ENCODE results near the gene ZNF256. TPM values are rescaled to one million over a fixed set of nuclear protein-coding genes. Genes with fewer than 3 reads are reported as not detected.

The ZNF256 gene
- total RNA-seq, 1 experiment from 2014 or later: 12.3 TPM

DNA sequence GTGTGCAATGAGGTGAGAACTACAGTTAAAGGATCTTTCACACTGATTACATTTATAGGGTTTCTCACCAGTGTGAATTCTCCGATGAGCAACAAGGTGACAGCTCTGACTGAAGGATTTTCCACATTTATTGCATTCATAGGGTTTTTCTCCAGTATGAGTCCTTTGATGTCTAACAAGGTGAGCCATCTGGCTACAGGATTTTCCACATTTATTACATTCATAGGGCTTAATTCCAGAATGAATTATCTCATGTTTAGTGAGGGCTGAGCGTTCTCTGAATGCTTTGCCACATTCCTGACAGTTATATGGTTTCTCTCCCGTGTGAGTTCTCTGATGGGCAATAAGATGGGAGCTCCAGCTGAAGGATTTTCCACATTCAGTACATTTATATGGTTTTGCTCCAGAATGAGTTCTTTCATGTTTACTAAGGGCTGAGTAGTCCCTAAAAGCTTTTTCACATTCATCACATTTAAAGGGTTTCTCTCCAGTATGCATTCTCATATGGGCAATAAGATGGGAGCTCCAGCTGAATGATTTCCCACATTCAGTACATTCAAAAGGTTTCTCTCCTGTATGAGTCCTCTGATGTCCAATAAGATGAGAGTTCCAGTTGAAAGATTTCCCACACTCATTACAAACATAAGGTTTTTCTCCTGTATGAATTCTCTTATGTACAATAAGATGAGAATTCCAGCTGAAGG, 31.2 kb upstream of the ZNF256 start:
- Histone ChIP-seq H3K14ac (ENCODE audit: insufficient read depth, low read length) (no peak overlapping the region), H3K18ac (ENCODE audit: insufficient read length, low read depth, low read length) (no peak overlapping the region), H3K4me1 (ENCODE audit: insufficient read depth, low read length) (no peaks in the 10 kb centered on the region), H3K79me1 (ENCODE audit: insufficient read depth, low read depth, low read length, poor library complexity, severe bottlenecking) (no peaks in the 10 kb centered on the region), H4K8ac (replicated peaks; ENCODE audit: insufficient read length, low read depth, low read length) (no peak overlapping the region), H2AK5ac (ENCODE audit: insufficient read length, low read length) (no peak overlapping the region), H2BK12ac (ENCODE audit: insufficient read length, low read depth, low read length) (no peak overlapping the region), H3K9ac (ENCODE audit: extremely low read depth, insufficient read length, low read length) (no peak overlapping the region), H2BK120ac (ENCODE audit: low read depth, low read length, poor library complexity, severe bottlenecking) (no peak overlapping the region), H3K9me3 (ENCODE audit: control insufficient read depth, low read depth, low read length) (peaks cover 100% of the 10 kb centered on the region), H3K79me2 (ENCODE audit: insufficient read depth, low read length) (no peaks in the 10 kb centered on the region), H3K27ac (ENCODE audit: insufficient read length, low read depth, low read length) (no peak overlapping the region), H4K91ac (ENCODE audit: insufficient read length, low read depth, low read length) (no peak overlapping the region), H3K4me2 (ENCODE audit: insufficient read depth, insufficient read length, low read length) (no peak overlapping the region), H3K4ac (ENCODE audit: low read depth, low read length) (no peak overlapping the region), H4K20me1 (ENCODE audit: control insufficient read depth, insufficient read depth, insufficient read length) (no peaks in the 10 kb centered on the region), H4K5ac (ENCODE audit: insufficient read length, low read depth, low read length) (no peak overlapping the region), H3K23ac (ENCODE audit: insufficient read length, low read depth, low read length) (no peak overlapping the region), H2AFZ (ENCODE audit: low read length) (no peak overlapping the region), H3K56ac (ENCODE audit: insufficient read length, low read depth, low read length) (no peak overlapping the region), H3K27me3 (ENCODE audit: insufficient read depth, low read length) (no peaks in the 10 kb centered on the region), H2BK15ac (ENCODE audit: low read depth, low read length) (no peak overlapping the region), H2BK20ac (ENCODE audit: low read depth, low read length, poor library complexity, severe bottlenecking) (no peak overlapping the region), H3K23me2 (ENCODE audit: insufficient read length, low read depth, low read length, poor library complexity, severe bottlenecking) (no peaks in the 10 kb centered on the region), H2BK5ac (ENCODE audit: insufficient read length, low read length) (no peak overlapping the region), H3T11ph (ENCODE audit: low read length) (no peak overlapping the region)
- Mint-ChIP-seq H3K9me3 (peaks cover 100% of the 10 kb centered on the region in 2 experiments), H3K27ac (no peak overlapping the region), H3K4me3 (no peak overlapping the region), H3K36me3 (ENCODE audit: insufficient read depth in 1 of 3, low read depth in 3 of 3) (peaks cover 93 to 97% (median 94%) of the 10 kb centered on the region in 3 experiments), H3K27me3 (ENCODE audit: low read depth) (peaks cover 12% of the 10 kb centered on the region), H3K4me1 (no peaks in the 10 kb centered on the region)
- DNase-seq: no peak
- TF ChIP-seq, protein P1, sequence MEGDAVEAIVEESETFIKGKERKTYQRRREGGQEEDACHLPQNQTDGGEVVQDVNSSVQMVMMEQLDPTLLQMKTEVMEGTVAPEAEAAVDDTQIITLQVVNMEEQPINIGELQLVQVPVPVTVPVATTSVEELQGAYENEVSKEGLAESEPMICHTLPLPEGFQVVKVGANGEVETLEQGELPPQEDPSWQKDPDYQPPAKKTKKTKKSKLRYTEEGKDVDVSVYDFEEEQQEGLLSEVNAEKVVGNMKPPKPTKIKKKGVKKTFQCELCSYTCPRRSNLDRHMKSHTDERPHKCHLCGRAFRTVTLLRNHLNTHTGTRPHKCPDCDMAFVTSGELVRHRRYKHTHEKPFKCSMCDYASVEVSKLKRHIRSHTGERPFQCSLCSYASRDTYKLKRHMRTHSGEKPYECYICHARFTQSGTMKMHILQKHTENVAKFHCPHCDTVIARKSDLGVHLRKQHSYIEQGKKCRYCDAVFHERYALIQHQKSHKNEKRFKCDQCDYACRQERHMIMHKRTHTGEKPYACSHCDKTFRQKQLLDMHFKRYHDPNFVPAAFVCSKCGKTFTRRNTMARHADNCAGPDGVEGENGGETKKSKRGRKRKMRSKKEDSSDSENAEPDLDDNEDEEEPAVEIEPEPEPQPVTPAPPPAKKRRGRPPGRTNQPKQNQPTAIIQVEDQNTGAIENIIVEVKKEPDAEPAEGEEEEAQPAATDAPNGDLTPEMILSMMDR (conservative IDR thresholded peaks at IDR 0.05): no peak
- no CpG with 5 or more reads among the region's 3 CpGs for WGBS (ENCODE audit: extremely low coverage, insufficient read length, low lambda C conversion rate)
